ENCODE measurements around the gene ARHGDIB.

ARHGDIB gene

DNA sequence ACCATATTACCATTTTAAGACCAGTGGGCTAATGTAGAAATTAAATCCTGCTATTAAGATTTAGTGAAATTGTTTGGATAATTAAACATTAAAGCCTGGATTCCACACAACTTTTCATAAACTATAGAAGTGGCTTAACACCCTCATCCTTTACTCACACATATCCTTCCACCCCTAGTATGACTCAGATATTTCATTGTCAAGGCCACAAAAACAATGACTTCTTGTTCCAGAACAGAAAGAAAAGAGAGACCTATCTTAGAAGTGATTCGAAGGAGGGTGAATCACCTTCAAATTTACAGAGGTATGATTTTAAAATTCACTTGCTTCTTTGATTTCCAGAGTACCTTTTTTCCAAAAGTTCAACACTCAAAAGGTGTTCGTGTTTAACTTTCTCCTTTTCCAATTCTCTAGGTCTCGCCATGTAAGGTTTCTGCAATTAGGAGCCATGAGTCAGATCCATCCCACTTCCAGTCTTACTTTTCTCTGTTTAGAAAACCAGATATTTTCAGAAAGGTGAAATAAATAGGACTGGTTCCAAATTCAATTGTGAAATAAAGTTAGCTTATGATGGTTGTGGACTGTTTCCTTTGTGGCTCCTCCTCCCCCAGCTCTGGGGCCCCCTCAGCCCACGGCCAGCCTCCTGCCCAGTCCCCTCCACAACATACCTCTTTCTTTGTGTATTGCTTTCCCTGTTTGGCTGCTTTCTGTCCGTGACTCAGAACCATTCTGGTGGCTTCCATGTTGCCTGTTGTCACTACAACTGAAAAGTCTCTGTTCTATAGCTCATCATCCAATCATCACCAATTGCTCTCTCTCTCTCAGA lies 51.1 kb downstream of the ARHGDIB start:
- Mint-ChIP-seq H3K4me3 (peak overlapping the region; percentile 30), H3K27me3 (no peaks in the 10 kb centered on the region), H3K9me3 (no peaks in the 10 kb centered on the region), H3K36me3 (peaks cover 32% of the 10 kb centered on the region), H3K27ac (peak overlapping the region; percentile 89), H3K4me1 (peaks cover 48% of the 10 kb centered on the region)

DNA sequence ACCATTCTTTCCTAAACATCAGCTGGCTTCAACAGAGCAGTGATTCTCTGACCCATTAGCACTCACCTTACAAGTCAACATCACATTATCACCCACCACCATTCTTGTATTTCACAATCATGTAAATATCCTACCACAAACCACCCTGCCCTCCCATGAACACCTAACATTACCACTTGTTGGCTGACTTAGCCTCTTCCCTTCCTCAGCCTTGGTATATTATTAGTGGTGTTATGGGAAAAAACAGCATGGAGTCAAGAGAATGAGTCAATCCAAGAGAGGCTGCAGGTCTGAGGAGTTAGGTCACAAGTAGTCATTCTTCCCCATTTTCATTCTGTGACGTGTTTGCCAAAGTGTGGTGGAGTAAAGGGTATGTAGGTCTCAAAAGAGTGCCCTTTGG lies 53.4 kb downstream of the ARHGDIB start:
- no peak overlapping the region for H3K27ac Mint-ChIP-seq
- no peaks in the 10 kb centered on the region for H3K9me3 Mint-ChIP-seq
- H3K4me3 Mint-ChIP-seq = no peak overlapping the region
- H3K4me1 Mint-ChIP-seq = peaks cover 45% of the 10 kb centered on the region
- H3K27me3 Mint-ChIP-seq = no peaks in the 10 kb centered on the region
- H3K36me3 Mint-ChIP-seq = peaks cover 24% of the 10 kb centered on the region

DNA sequence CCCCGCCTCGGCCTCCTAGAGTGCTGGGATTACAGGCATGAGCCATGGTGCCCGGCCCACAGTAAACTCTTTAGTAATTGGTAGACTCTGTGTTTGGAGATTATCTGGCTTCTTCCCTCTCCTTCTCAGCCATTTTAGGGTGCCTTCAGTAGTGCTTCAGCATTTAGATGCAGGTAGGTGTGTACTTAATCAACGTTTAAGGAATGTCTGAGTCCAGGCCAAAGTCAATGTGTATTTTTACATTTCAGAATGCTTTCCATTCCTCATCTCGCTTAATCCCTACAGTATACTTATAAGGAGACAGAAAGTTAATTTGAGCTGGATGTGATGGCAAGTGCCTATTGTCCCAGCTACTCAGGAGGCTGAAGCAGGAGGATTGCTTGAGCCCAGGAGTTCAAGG lies 55.3 kb downstream of the ARHGDIB start:
- H3K4me3 Mint-ChIP-seq = no peak overlapping the region
- H3K27me3 Mint-ChIP-seq = no peaks in the 10 kb centered on the region
- H3K36me3 Mint-ChIP-seq = peaks cover 17% of the 10 kb centered on the region
- H3K9me3 Mint-ChIP-seq = no peaks in the 10 kb centered on the region
- H3K27ac Mint-ChIP-seq = no peak overlapping the region
- H3K4me1 Mint-ChIP-seq = peaks cover 47% of the 10 kb centered on the region

DNA sequence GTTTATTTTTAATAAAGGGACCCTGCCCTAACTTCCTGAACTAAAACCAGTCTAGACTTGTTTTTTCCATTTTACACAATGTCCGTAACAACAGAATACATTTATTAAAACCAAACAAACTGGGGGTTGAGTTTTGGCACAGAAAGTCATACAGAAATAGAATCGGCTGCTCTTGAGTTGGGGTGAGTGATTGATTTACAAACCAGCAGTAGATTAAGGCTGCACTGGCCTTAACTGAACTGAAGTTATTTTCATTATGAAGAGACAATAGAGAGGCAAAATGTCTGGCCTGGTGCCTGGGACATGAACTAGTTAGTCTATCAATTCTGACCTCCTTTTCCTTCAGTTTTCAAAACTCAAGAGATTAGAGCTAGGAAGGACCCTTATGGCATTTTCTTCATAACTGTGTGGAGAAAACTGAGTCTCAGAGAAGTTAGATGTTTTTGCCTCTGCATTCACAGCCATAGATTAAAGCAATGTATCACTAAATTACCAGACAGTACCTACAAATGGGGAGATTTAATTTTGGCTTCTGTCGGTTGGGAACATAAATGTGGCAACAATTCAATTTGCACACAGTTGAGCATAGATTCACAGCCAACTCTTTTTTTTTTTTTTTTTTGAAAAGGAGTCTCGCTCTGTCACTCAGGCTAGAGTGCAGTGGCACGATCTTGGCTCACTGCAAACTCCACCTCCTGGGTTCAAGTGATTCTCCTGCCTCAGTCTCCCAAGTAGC lies 56.0 kb downstream of the ARHGDIB start:
- peaks cover 40% of the 10 kb centered on the region for H3K4me1 Mint-ChIP-seq
- peaks cover 17% of the 10 kb centered on the region for H3K36me3 Mint-ChIP-seq
- no peaks in the 10 kb centered on the region for H3K27me3 Mint-ChIP-seq
- H3K9me3 Mint-ChIP-seq = no peaks in the 10 kb centered on the region
- H3K4me3 Mint-ChIP-seq = no peak overlapping the region
- H3K27ac Mint-ChIP-seq = peak overlapping the region; percentile 52

DNA sequence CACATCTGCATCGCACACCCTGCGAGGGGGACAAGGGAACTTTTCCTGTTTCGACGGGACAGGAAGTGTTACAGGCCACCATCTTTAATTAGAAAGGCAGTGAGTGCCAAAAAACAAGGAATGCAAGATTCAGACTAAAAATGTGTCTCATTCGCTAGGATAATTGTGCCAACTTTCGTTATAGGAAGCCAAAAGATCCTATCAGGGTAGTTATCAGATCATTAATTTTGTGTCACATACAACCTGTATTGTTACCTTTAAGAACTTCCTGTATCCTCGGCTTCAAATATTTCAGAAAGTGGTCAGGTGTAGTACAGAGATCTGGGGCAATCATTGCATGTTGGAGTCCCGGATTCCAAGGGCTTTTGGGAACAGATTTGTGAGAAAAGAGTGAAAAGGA lies 56.5 kb downstream of the ARHGDIB start:
- no peaks in the 10 kb centered on the region for H3K27me3 Mint-ChIP-seq
- no peak overlapping the region for H3K27ac Mint-ChIP-seq
- no peaks in the 10 kb centered on the region for H3K9me3 Mint-ChIP-seq
- peaks cover 14% of the 10 kb centered on the region for H3K36me3 Mint-ChIP-seq
- H3K4me1 Mint-ChIP-seq = peaks cover 34% of the 10 kb centered on the region
- H3K4me3 Mint-ChIP-seq = no peak overlapping the region

DNA sequence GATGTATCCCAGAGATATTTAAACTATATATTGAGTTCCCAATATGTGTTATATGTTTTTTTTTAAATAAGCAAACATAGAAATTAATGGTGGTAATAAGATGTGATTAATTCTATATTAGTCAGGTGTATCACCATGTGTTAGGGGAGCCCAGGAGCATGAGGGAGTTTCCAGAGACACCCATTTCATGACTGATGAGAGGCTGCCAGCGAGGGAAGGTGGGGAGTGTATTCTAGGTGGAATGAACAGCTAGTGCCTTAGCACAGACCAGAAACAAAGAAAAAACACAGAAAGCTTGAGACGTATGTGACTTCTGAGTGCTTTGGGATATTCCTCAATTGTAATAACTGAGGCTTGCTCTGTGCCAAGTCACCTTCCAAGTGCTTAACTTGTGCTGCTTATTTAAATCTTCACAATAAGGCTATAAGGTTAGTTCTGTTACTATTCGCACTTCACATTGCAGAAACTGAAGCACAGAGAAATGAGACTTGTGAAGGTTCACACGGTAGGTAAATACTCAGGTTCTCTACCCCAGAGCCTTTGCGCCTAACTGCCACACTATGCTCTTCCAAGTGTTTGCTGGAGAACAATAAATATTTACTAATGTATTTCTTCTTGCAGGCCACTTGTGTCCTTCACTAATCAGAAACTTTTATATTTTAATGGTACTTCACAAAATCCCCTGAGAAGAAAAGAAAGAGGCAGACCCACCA lies 57.9 kb downstream of the ARHGDIB start:
- Mint-ChIP-seq H3K27ac (peak overlapping the region; percentile 12), H3K4me3 (no peak overlapping the region), H3K36me3 (peaks cover 12% of the 10 kb centered on the region)

DNA sequence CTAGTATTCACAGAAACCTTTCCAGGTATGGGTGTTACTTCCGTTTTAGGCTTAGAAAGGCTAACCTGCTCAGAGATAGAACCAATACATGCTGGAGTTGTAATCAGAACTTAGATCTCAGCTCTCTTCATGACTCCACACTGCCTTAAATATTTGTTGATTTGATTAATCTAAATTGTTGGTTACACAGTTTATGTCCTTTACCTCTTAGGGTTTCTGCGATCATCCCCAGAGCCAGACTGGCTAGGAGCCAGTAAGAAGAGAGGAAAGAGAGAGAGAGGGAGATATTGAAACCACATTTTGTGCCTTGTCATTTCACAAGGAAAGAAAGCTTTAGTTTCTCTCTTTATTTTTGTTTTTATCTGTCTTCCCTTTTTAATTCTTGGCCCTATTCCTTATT lies 58.9 kb downstream of the ARHGDIB start:
- H3K36me3 Mint-ChIP-seq = peaks cover 2% of the 10 kb centered on the region
- H3K27me3 Mint-ChIP-seq = no peaks in the 10 kb centered on the region
- no peaks in the 10 kb centered on the region for H3K9me3 Mint-ChIP-seq
- peak overlapping the region; percentile 34 for H3K4me3 Mint-ChIP-seq
- peak overlapping the region; percentile 5 for H3K27ac Mint-ChIP-seq
- peaks cover 23% of the 10 kb centered on the region for H3K4me1 Mint-ChIP-seq

More for the DNA sequence above, 57.9 kb downstream of the ARHGDIB start:
- Mint-ChIP-seq H3K4me1 (peaks cover 27% of the 10 kb centered on the region), H3K27me3 (no peaks in the 10 kb centered on the region), H3K9me3 (no peaks in the 10 kb centered on the region)

DNA sequence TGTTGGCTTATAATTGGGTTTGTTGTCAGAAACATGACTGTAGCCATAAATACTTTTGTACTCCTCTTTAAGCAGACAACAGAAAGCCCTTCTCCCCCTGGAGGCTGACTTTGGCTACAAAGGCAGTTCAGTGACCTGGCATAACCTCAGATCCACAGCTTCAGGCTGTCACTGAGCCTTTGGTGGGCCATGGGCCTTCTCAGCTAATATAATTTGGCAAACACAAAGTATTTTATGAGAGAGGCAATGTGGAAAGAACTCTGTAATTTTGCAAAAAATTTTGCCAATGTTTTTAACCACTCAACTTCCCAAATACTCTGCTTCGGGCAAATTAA lies 60.2 kb downstream of the ARHGDIB start:
- H3K4me1 Mint-ChIP-seq = peaks cover 22% of the 10 kb centered on the region
- no peak overlapping the region for H3K4me3 Mint-ChIP-seq
- H3K9me3 Mint-ChIP-seq = no peaks in the 10 kb centered on the region

DNA sequence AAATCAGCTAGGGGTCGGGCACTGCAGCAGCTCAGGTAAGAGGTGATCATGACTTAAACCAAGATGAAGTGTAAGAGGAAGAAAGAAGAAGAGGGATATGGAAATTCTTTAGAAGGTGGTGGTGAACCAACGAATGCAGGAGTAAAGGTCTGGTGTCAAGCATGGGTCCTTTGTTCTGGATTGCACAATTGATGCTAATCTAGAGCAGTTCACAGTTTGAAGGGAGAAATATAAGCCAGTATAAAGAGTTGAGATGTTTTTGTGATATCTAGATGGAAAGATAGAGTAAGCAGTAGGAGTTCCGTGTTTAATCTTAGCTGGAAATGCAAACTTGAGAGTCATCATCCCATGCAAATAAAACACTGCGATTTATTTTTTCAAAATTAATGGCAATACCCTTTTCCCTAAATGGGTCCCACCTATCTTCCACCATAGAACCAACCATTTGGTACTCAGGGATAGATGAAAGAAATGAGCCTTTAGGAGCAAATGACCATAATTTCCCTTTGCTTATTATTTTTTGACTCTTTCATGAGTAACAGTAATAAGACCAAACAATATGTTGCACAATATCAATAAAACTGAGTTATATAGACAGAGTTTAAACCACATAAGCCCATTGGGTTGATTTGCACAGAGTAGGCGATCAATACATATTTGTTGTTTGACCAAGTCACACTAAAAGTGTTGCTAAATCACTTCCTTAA lies 60.7 kb downstream of the ARHGDIB start:
- Mint-ChIP-seq H3K36me3 (peaks cover 1% of the 10 kb centered on the region), H3K27ac (no peak overlapping the region), H3K27me3 (no peaks in the 10 kb centered on the region), H3K4me1 (peaks cover 20% of the 10 kb centered on the region), H3K9me3 (no peaks in the 10 kb centered on the region), H3K4me3 (no peak overlapping the region)

More for the DNA sequence above, 60.2 kb downstream of the ARHGDIB start:
- Mint-ChIP-seq H3K27ac (no peak overlapping the region), H3K36me3 (peaks cover 1% of the 10 kb centered on the region), H3K27me3 (no peaks in the 10 kb centered on the region)

DNA sequence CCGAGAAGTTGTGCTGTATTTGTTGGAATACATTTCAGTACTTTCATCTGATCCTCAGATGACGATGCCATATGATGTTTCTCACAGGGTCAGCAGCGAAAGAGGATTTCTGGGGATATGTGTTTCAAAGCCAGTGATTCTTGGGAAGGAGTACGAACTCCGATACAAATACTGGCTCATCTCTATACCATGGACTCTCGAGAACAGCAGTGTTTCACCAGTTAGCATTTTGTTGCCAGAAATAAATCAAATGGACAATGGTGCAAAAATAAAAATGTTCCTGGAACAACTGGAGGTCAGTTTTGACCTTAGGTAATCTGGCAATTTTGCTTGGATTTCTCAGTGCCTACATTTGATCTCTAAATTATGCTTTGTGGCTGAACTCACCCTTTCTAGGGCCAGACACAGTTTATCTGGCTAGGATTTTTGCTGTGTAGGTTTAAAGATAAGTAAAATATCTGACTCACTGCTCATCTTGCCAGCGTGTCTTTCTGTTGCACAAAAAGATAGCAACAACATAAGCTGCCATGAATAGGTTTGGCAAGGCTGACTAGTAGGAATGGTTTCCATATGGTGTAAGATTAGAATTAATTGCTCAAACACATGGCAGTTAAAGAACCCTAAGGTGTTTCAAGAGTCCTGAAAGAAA lies 64.8 kb downstream of the ARHGDIB start:
- no peak overlapping the region for H3K4me3 Mint-ChIP-seq
- H3K27me3 Mint-ChIP-seq = no peaks in the 10 kb centered on the region
- no peaks in the 10 kb centered on the region for H3K9me3 Mint-ChIP-seq
- no peak overlapping the region for H3K27ac Mint-ChIP-seq
- H3K4me1 Mint-ChIP-seq = no peaks in the 10 kb centered on the region
- H3K36me3 Mint-ChIP-seq = peaks cover 3% of the 10 kb centered on the region

DNA sequence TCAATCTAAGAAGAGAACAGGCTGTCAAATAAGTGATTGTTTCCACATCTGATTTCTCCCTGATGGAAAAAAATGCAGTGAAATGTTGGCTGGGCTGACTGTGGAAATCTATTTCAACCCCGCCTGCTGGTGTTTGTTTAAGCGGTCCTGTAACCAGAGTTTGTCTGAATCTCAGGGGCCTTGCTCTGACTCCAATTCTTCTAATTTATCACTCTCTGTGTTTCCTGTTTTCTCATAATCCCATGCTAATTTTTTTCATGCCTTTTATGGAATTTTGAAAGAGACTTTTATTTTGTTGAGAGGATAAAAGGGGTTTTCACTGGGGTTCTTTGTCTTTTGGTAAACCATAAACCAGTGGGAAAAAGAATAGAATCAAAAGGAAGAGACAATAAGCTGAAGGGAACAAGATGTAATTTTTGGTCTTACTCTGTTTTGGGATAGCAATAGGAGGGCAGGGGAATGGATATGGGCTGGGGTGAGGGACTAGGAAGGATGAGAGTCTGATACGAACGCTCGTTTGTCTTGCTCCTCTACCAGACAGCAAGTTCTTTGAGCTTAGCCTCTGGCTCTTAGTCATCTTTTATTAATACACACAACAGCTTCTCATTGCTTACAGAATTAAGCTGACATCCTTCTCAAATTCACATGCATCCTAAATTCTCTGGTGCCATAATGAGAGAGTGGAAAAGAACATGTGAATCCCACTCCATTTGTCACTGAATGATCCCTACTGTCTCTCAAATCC lies 67.7 kb downstream of the ARHGDIB start:
- no peaks in the 10 kb centered on the region for H3K4me1 Mint-ChIP-seq
- no peak overlapping the region for H3K4me3 Mint-ChIP-seq

DNA sequence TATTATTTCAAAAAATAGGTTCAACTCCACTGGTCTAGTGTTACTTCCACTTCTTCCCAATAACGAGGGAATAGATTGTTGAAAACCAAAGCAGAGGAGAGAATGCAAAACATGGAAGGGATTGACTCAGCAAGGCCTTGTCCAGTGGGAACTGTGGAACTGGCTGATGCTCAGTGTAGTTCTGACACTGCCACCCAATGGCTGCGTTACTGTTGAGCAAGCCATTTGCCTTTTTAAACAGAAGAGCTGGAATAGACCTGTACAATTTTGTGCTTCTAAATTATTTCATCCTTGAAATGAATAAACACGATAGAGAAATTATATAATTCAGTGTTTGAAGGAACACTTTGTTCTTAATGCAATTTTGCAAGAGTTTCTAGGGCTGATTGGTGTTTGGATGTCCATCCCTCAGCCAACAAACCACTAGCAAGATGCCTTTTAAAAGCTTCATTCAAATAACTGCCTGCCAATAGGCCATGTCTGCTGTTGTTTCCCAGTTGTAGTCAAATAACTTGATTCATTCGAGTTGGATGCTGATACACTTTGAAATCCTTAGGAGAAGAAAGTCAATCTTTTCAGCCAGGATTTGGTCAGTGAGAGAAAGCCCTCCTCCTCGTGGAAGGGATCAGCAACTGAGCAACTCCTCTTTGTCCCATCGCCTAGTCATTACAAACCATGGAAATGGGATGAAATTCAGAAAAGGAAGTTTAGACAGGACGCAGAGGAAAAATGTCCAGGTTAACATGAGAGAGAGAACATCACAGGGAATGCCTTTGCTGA lies 68.5 kb downstream of the ARHGDIB start:
- no peaks in the 10 kb centered on the region for H3K9me3 Mint-ChIP-seq
- no peak overlapping the region for H3K27ac Mint-ChIP-seq

More for the DNA sequence above, 67.7 kb downstream of the ARHGDIB start:
- H3K27me3 Mint-ChIP-seq = no peaks in the 10 kb centered on the region
- no peaks in the 10 kb centered on the region for H3K9me3 Mint-ChIP-seq
- peaks cover 3% of the 10 kb centered on the region for H3K36me3 Mint-ChIP-seq
- H3K27ac Mint-ChIP-seq = no peak overlapping the region

More for the DNA sequence above, 68.5 kb downstream of the ARHGDIB start:
- Mint-ChIP-seq H3K4me3 (no peak overlapping the region), H3K27me3 (peaks cover 2% of the 10 kb centered on the region), H3K36me3 (peaks cover 3% of the 10 kb centered on the region), H3K4me1 (no peaks in the 10 kb centered on the region)

All from activated naive CD4-positive, alpha-beta T cell treated with anti-CD3 and anti-CD28 coated beads, Interleukin-2, amount 50 U/mL, for 24 hours (primary cell).